Adrenal gland (tissue), 12 donors: ENCODE results near the gene RTF2. TPM values are rescaled to one million over a fixed set of nuclear protein-coding genes. Genes with fewer than 3 reads are reported as not detected.
"Not testable (repeated sequence)": the region's sequence is repeated elsewhere in the genome, so short reads cannot be mapped to it uniquely, and the experiment has no call there.

ENCODE experiments used
- DNase-seq, 7 donors: peaks; one replicate each; pipeline ENCODE4 v3.0.0-alpha.2; 2019 to 2020
- H3K27ac ChIP-seq, 5 donors: fragments of 200-600 bp; sonication (generic) in 4 of 5; 1 replicate in 3 of 5; 2 replicates in 2 of 5; pipeline versions ENCODE4 v1.5.1 to v1.8.0; 2016 to 2020; ENCODE audit warnings: mild to moderate bottlenecking in 1 of 5
- H3K27me3 ChIP-seq: fragments of 200-600 bp; 2 replicates; pipeline ENCODE4 v1.8.0; 2021
- H3K36me3 ChIP-seq, 2 donors: fragments of 200-600 bp; replicated peaks in 1 of 2; 1 replicate in 1 of 2; 2 replicates in 1 of 2; pipeline versions ENCODE4 v1.5.1 to v1.8.0; 2018 to 2022
- H3K4me1 ChIP-seq, 2 donors: fragments of 200-600 bp; replicated peaks in 1 of 2; 1 replicate in 1 of 2; 2 replicates in 1 of 2; pipeline versions ENCODE4 v1.5.1 to v1.8.0; 2018 to 2021
- H3K4me3 ChIP-seq, 4 donors: fragments of 200-600 bp; sonication (generic) in 3 of 4; one replicate each; pipeline ENCODE4 v1.5.1; 2016 to 2018
- H3K9me3 ChIP-seq, 3 donors: fragments of 200-600 bp; sonication (generic) in 1 of 3; replicated peaks in 1 of 3; 1 replicate in 2 of 3; 2 replicates in 1 of 3; pipeline versions ENCODE4 v1.5.1 to v1.8.0; 2016 to 2021
- CTCF ChIP-seq, 6 experiments: fragments of 450-650 bp in 4 of 6; fragments of 200-600 bp in 2 of 6; sonication (generic) in 1 of 6; IDR thresholded peaks; 1 replicate in 5 of 6; 2 replicates in 1 of 6; pipeline versions ENCODE4 v1.5.1 to v1.8.0; 2016 to 2021; ENCODE audit warnings: antibody characterized with exemption in 6 of 6, mild to moderate bottlenecking in 2 of 6, moderate library complexity in 1 of 6
- POLR2A ChIP-seq, 2 donors: fragments of 450-650 bp; IDR thresholded peaks; one replicate each; pipeline ENCODE4 v1.6.1; 2017; ENCODE audit warnings: antibody characterized with exemption in 2 of 2, mild to moderate bottlenecking in 2 of 2, moderate library complexity in 1 of 2
- WGBS, 4 donors: extraction: QIAGEN DNeasy Blood & Tissue Kit in 2 of 4; methylation state at CpG; one replicate each; pipeline versions ENCODE4 v1.1.5 to v1.1.7; 2013 to 2017; 5-methylcytosine and 5-hydroxymethylcytosine counted together
- intact Hi-C, 2 donors: fragments of 100-400 bp; cut with DNase I; formaldehyde crosslinking; loops; one replicate each; pipeline versions ENCODE4 v1.14.1 to v1.15.0; 2022 to 2023
- polyA plus RNA-seq, 3 donors: library from polyadenylated mRNA; stranded (reverse); fragments of 200-250 nt in 2 of 3; fragments of 350-450 nt in 1 of 3; fragmentation: Illumina TruSeq in 1 of 3; extraction: RNeasy Lipid Tissue Mini Kit (QIAGEN cat#74804) in 1 of 3; gene quantifications; one replicate each; pipeline ENCODE4 v1.2.3, GENCODE V29; 2013 to 2014
- total RNA-seq, 9 donors: library from RNA; depleted of rRNA in 4 of 9; stranded (reverse); fragments of >200 nt in 4 of 9; fragments of 120-200 nt in 1 of 9; fragmentation: NEBNext Ultra II Directional in 1 of 9; extraction: Animal tissue kit (Norgen Biotek cat#: 25700) in 1 of 9; gene quantifications; one replicate each; pipeline versions ENCODE4 v1.1.0 to v1.2.4, GENCODE V29; 2013 to 2023
- donor health status: healthy with polysubstance abuse.
- donor health status: Bipolar disorder and iron deficiency.
- donor health status: DM: yes; HTN: yes; CAD: no.
- donor health status: DM: no; HTN: no; CAD: no.
- donor health status: DM: no; HTN: no; CAD: no.
- donor health status: DM: yes; HTN: yes; CAD: no.

RTF2 gene
- total and polyA plus RNA-seq, 12 donors: 48.8 to 156 (median 92.8) TPM

GRCh38 chr20:56519551-56519950 is 51.1 kb downstream of the RTF2 start:
- H3K4me1 ChIP-seq: no peaks in the 10 kb centered on the region
- peaks cover 0 to 32% of the 10 kb centered on the region in 2 donors for H3K36me3 ChIP-seq
- intact Hi-C loops: no loop called here
- peaks cover 0 to 4% (median 0%) of the 10 kb centered on the region in 3 donors for H3K9me3 ChIP-seq
- no peak for DNase-seq
- 97 to 99% (median 98%) methylated on average over 10 of the region's 10 CpGs for WGBS, 4 donors
- H3K27me3 ChIP-seq: no peaks in the 10 kb centered on the region
- no peak overlapping the region for H3K4me3 ChIP-seq
- TF ChIP-seq CTCF (IDR thresholded peaks at IDR 0.05): no peak
- TF ChIP-seq POLR2A (IDR thresholded peaks at IDR 0.05): no peak
- no peak overlapping the region for H3K27ac ChIP-seq

GRCh38 chr20:56520180-56520579 is 51.8 kb downstream of the RTF2 start:
- H3K36me3 ChIP-seq: peaks cover 0 to 32% of the 10 kb centered on the region in 2 donors
- H3K4me3 ChIP-seq: no peak overlapping the region
- no peak overlapping the region for H3K27ac ChIP-seq
- TF ChIP-seq CTCF (IDR thresholded peaks at IDR 0.05): no peak
- no peak for DNase-seq
- no peaks in the 10 kb centered on the region for H3K27me3 ChIP-seq
- intact Hi-C loops: no loop called here
- H3K9me3 ChIP-seq: peaks cover 0 to 4% (median 0%) of the 10 kb centered on the region in 3 donors
- no peaks in the 10 kb centered on the region for H3K4me1 ChIP-seq
- 94 to 100% (median 98%) methylated on average over 5 to 10 of the region's 10 CpGs for WGBS, 4 donors

- H3K27ac ChIP-seq, H3K4me1 ChIP-seq, intact Hi-C loops, H3K27me3 ChIP-seq, H3K4me3 ChIP-seq, H3K9me3 ChIP-seq, DNase-seq: not testable (repeated sequence)
- H3K36me3 ChIP-seq: peaks cover 0 to 32% of the 10 kb centered on the region in 2 donors
- WGBS, 4 donors: 88 to 93% (median 92%) methylated on average over 13 of the region's 13 CpGs
These were observed 52.4 kb downstream of the RTF2 start for GRCh38 chr20:56520746-56521354.

- TF ChIP-seq POLR2A (IDR thresholded peaks at IDR 0.05) (no peak), CTCF (IDR thresholded peaks at IDR 0.05) (no peak)
- Histone ChIP-seq H3K36me3 (peaks cover 0 to 28% of the 10 kb centered on the region in 2 donors), H3K4me1 (no peaks in the 10 kb centered on the region), H3K27me3 (no peaks in the 10 kb centered on the region), H3K4me3 (no peak overlapping the region), H3K27ac (no peak overlapping the region), H3K9me3 (peaks cover 0 to 4% (median 0%) of the 10 kb centered on the region in 3 donors)
- 72 to 82% (median 74%) methylated on average over 6 of the region's 6 CpGs for WGBS, 4 donors
- no peak for DNase-seq
- intact Hi-C loops: no loop called here
These were observed 53.9 kb downstream of the RTF2 start for GRCh38 chr20:56522311-56522710.

- intact Hi-C loops, H3K36me3 ChIP-seq, H3K4me3 ChIP-seq, H3K4me1 ChIP-seq, H3K27me3 ChIP-seq, H3K9me3 ChIP-seq, DNase-seq, H3K27ac ChIP-seq: not testable (repeated sequence)
- WGBS, 4 donors: 78 to 92% (median 84%) methylated on average over 5 to 7 of the region's 7 CpGs
These were observed 56.0 kb downstream of the RTF2 start, which contains the start of gene FAM209A for GRCh38 chr20:56524444-56524843. Gene FAM209A (plus strand): TSS chr20:56524744. CDS start chr20:56524809, 65 bp downstream.
